Omental fat pad (tissue), 4 donors: ENCODE measurements around the gene PLXDC2. TPM values are rescaled to one million over a fixed set of nuclear protein-coding genes. Genes with fewer than 3 reads are reported as not detected.
A peak's percentile ranks its signal among the peaks of the same experiment; 100 is the strongest.

Experiments used
- ATAC-seq: fragments of 150-250 bp; one replicate; pipeline ENCODE4 v1.9.1; 2016; ENCODE audit warnings: mild to moderate bottlenecking, moderate library complexity; ENCODE audit not compliant: low FRiP score
- DNase-seq: peaks from one replicate; pipeline ENCODE4 v3.0.0-alpha.2; 2019; ENCODE audit warnings: low spot score
- total RNA-seq, 4 donors: library from RNA; depleted of rRNA; stranded (reverse); fragments of >200 nt; gene quantifications; one replicate each; pipeline ENCODE4 v1.1.0, GENCODE V29; 2016
- TF ChIP-seq, protein P1 (sequence below), 3 donors: fragments of 450-650 bp; IDR thresholded peaks; one replicate each; pipeline ENCODE4 v1.5.1; 2016 to 2017; ENCODE audit warnings: antibody characterized with exemption in 3 of 3, mild to moderate bottlenecking in 3 of 3, moderate library complexity in 2 of 3

Gene PLXDC2
- total RNA-seq, 4 donors from 2014 or later = 54.0 to 79.9 (median 65.9) TPM

DNA sequence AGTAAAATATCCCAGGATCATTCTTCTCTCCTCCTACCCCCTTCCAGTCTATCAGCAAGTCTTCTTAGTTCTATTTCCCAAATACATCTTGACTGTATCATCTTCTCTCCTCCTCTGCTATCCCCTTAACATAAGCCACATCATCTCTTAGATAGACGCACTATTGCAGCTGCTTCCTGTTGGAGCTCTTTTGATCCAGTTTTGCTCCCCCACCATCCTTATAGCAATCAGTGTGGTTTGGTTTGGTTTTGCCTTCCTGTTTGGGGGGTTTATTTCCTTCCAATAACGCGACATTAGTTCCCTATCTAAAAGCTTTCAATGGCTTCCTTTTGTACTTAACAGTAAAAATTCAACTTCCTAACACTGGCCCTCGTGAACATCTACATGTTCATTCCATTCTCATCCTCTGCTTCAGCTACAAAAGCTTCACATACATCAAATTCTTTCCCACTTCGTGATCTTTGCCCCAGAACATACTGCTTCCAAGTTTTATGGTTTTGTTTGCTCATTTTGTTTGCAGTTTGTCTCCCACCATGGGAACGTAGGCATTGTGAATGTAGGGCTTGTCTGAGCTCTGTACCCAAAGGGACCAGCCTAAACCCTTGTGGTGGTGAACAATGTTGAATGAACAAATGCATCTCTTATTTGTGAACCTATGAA is 33.7 kb upstream of the PLXDC2 start:
- ATAC-seq = no peak

DNA sequence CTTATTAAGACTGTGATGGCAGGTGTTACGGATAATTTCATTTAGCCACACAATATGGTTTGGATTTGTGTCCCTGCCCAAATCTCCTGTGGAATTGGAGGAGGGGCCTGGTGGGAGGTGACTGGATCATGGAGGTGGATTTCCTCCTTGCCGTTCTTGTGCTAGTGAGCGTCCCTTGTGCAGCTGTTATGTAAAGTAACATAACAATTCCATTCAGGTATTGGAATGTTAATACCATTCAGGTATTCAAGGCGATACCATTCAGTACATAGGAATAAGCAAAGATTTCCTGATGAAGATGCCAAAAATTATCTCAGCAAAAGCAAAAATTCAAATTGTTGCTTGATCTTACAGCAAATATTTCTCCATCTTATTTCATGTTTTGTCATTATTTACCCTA is 32.5 kb upstream of the PLXDC2 start:
- DNase-seq (no peak), ATAC-seq (no peak)
- TF ChIP-seq, protein P1, sequence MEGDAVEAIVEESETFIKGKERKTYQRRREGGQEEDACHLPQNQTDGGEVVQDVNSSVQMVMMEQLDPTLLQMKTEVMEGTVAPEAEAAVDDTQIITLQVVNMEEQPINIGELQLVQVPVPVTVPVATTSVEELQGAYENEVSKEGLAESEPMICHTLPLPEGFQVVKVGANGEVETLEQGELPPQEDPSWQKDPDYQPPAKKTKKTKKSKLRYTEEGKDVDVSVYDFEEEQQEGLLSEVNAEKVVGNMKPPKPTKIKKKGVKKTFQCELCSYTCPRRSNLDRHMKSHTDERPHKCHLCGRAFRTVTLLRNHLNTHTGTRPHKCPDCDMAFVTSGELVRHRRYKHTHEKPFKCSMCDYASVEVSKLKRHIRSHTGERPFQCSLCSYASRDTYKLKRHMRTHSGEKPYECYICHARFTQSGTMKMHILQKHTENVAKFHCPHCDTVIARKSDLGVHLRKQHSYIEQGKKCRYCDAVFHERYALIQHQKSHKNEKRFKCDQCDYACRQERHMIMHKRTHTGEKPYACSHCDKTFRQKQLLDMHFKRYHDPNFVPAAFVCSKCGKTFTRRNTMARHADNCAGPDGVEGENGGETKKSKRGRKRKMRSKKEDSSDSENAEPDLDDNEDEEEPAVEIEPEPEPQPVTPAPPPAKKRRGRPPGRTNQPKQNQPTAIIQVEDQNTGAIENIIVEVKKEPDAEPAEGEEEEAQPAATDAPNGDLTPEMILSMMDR (IDR thresholded peaks at IDR 0.05) = no peak

More for the DNA sequence above, 33.7 kb upstream of the PLXDC2 start:
- no peak for DNase-seq
- TF ChIP-seq, protein P1 (IDR thresholded peaks at IDR 0.05) = no peak

DNA sequence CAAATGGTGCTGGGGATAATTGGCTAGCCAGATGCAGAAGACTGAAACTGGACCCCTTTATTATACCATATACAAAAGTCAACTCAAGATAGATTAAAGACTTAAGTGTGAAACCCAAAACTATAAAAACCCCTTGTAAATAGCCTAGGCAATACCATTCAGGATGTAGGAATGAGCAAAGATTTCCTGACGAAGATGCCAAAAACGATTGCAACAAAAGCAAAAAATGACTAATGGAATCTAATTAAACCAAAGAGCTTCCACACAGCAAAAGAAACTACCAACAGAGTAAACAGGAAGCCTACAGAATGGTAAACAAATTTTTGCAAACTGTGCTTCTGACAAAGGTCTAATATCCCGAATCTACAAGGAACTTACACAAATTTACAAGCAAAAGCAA is 30.9 kb upstream of the PLXDC2 start:
- ATAC-seq = no peak
- DNase-seq = no peak
- TF ChIP-seq, protein P1 (IDR thresholded peaks at IDR 0.05) = no peak

DNA sequence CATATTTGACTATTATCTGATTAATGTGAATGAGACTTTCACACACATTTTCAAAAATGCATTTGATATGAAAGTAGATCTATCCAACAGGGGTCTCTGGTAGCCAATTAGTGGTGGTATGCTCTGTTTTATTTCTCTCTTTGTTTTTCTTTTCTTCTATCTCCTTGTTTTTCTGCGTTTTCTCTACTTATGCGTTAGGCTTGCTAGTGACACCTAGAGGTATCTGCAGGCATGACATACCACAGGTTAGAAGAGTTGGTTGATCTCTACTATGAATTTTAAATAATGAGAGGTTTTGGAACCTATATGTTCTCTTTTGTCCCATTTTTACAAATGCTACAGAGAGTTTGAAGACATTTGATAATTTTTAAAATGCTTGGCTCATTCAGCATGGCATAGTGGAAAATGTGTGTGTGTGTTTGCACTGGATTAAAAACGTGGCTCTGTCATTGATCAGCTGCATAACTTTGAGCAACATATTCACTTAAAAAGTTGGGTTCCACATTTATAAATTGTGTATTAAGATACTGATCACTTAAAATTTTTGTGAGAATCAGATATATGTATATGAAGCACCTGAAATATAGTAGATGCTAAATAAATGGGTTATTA is 28.1 kb upstream of the PLXDC2 start:
- TF ChIP-seq, protein P1 (IDR thresholded peaks at IDR 0.05) = no peak
- ATAC-seq (no peak), DNase-seq (peak; percentile 28)

DNA sequence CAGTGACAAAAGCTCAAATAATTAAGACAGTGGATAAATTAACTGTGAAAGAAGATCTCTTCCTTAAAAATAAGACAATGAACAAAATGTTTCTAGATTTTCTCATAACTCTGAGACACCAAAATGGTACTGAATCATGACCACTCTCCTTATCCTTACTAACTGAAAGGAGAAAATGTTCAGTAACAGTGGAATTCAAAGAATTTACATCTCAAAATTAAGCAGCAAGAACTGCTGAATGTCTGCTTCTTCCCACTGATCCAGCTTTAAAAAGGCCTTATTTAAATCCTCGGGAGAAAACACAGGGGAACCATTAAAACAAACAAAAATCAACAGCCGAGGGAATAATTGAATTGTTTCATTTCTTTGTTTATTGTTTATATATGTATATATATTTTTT is 27.3 kb upstream of the PLXDC2 start:
- DNase-seq (no peak), ATAC-seq (no peak)
- TF ChIP-seq, protein P1 (IDR thresholded peaks at IDR 0.05) = no peak

DNA sequence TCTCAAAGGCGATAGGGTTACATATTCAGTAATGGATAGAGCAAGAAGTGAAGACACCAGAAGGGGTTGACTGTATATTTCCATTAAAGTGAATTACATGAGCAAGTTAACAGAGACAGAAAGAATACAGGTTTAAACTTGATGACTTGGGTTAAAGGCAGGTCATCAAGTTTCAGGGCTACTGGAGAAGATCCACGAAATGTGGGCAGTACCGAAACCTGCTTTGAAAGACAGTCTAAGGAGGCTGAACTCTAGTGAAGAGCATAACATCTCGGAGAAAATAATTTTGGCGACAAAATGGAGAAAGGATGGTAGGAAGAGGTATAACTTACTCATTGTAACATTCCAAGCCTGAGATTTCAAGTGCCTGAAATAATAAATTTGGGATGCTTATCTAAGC is 26.6 kb upstream of the PLXDC2 start:
- DNase-seq (no peak), ATAC-seq (no peak)
- TF ChIP-seq, protein P1 (IDR thresholded peaks at IDR 0.05) = no peak

DNA sequence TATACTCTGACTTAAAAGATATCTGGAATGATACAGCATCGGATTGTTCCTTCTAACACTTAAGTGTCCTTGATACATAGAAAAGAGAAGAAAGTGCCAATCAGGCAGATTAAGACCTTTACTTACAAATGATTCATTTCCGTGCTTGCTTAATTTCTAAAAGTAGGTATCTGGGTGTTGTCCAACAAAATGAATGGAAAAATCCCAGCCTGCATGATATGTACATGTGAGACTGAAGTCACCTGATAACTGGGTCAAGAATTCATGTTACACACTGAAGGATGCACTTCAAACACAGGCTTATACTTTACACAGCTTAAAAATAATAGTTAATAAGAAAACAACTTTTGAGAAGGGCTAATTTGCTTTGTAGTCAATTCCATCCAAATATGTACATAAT is 25.2 kb upstream of the PLXDC2 start:
- TF ChIP-seq, protein P1 (IDR thresholded peaks at IDR 0.05) = no peak
- no peak for ATAC-seq
- DNase-seq = no peak
